OCI-LY7 (cell line): ENCODE measurements around the gene WWOX.

Experiments used
- CTCF ChIP-seq: fragments of 200-600 bp; sonication (generic); conservative IDR thresholded peaks from 2 replicates; pipeline ENCODE4 v1.5.1; 2014; ENCODE audit warnings: mild to moderate bottlenecking, antibody characterized with exemption, low read length, moderate library complexity, mixed read lengths
- EZH2phosphoT487 ChIP-seq: fragments of 200-600 bp; sonication (generic); IDR thresholded peaks from 2 replicates; pipeline ENCODE4 v1.6.1; 2018; ENCODE audit warnings: low read depth, borderline replicate concordance, mild to moderate bottlenecking, mixed run types, antibody characterized with exemption, low read length, moderate library complexity, mixed read lengths

DNA sequence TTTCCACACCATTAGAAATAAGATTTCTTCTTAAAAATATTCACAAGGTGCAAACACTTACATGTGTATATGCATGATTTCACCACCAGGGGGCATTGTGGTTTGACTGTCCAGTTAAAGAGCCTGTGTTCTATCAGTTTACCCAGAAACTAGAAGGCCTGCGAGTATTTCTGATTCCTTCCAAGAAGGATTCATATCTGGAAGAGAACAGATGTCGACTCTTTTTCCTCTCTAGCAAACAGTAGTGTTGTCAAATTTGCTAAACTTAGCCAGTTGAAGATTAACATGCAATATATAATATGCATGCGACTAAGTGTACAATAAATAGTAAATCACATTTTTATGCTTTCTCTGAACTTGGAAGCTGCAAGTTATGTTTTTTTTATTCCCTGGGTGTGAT lies 404.1 kb downstream of the WWOX start:
- TF ChIP-seq CTCF = peak; percentile 87
- no peak for TF ChIP-seq EZH2phosphoT487
